ENCODE measurements around the gene TMEM238.
"Not testable (repeated sequence)": the region's sequence is repeated elsewhere in the genome, so short reads cannot be mapped to it uniquely, and the experiment has no call there.

TMEM238 gene

DNA sequence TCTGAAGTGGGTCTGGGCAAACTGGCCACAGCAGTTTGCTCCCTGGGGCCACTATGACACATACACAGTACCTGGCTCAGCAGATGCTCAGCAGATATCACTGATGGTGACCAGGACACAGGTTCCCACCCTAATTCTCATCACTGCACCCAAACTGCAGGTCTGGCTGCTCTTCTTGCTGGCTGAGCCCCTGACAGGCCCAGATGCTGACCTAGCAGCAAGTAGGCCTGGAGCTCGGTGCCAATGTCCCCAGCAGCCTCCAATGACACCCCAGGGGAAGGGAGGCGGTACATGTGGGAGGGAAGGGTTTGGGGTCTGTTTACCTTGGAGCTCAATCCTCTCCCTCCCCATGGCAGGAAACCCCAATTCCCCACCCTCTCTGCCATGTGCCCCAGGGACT, 18.4 kb upstream of the TMEM238 start:
- Histone ChIP-seq H3K4me3 (ENCODE audit: severe bottlenecking) (no peak overlapping the region), H3K27me3 (ENCODE audit: insufficient read depth, poor library complexity, severe bottlenecking) (no peaks in the 10 kb centered on the region), H3K9me3 (ENCODE audit: severe bottlenecking) (no peaks in the 10 kb centered on the region), H3K4me1 (ENCODE audit: insufficient read depth, poor library complexity, severe bottlenecking) (peaks cover 8% of the 10 kb centered on the region), H3K27ac (ENCODE audit: poor library complexity, severe bottlenecking) (no peak overlapping the region), H3K36me3 (ENCODE audit: low read depth) (peaks cover 65% of the 10 kb centered on the region)
- TF ChIP-seq, protein P1, sequence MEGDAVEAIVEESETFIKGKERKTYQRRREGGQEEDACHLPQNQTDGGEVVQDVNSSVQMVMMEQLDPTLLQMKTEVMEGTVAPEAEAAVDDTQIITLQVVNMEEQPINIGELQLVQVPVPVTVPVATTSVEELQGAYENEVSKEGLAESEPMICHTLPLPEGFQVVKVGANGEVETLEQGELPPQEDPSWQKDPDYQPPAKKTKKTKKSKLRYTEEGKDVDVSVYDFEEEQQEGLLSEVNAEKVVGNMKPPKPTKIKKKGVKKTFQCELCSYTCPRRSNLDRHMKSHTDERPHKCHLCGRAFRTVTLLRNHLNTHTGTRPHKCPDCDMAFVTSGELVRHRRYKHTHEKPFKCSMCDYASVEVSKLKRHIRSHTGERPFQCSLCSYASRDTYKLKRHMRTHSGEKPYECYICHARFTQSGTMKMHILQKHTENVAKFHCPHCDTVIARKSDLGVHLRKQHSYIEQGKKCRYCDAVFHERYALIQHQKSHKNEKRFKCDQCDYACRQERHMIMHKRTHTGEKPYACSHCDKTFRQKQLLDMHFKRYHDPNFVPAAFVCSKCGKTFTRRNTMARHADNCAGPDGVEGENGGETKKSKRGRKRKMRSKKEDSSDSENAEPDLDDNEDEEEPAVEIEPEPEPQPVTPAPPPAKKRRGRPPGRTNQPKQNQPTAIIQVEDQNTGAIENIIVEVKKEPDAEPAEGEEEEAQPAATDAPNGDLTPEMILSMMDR (IDR thresholded peaks at IDR 0.05; ENCODE audit: poor library complexity, severe bottlenecking), result no peak
- no peak for ATAC-seq (ENCODE audit: low read depth)
- DNase-seq (ENCODE audit: low spot score), result no peak

DNA sequence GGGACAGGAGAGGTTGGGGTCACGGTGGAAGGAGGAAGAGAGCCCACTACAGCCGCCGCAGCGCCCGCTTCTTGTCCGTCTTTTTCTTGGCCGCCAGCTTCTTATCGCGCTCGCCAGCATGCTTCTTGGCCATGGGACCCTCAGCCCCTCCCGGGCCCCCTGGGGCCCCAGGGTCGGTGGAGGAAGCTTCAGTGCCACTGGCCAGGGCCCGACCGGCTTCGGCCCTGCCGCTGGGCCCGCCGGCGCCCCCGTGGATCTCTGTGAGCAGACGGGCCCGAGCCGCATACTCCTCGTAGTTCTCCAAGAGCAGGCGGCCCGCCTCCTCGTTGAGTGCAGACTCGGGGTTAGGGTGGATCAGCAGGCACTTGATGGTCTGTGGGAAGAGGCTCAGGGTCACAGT, 17.3 kb upstream of the TMEM238 start:
- not testable (repeated sequence) for H3K4me3 ChIP-seq (ENCODE audit: severe bottlenecking); H3K27ac ChIP-seq (ENCODE audit: poor library complexity, severe bottlenecking); H3K9me3 ChIP-seq (ENCODE audit: severe bottlenecking); DNase-seq (ENCODE audit: low spot score); ATAC-seq (ENCODE audit: low read depth); H3K4me1 ChIP-seq (ENCODE audit: insufficient read depth, poor library complexity, severe bottlenecking); H3K27me3 ChIP-seq (ENCODE audit: insufficient read depth, poor library complexity, severe bottlenecking)
- H3K36me3 ChIP-seq (ENCODE audit: low read depth), result peaks cover 60% of the 10 kb centered on the region

DNA sequence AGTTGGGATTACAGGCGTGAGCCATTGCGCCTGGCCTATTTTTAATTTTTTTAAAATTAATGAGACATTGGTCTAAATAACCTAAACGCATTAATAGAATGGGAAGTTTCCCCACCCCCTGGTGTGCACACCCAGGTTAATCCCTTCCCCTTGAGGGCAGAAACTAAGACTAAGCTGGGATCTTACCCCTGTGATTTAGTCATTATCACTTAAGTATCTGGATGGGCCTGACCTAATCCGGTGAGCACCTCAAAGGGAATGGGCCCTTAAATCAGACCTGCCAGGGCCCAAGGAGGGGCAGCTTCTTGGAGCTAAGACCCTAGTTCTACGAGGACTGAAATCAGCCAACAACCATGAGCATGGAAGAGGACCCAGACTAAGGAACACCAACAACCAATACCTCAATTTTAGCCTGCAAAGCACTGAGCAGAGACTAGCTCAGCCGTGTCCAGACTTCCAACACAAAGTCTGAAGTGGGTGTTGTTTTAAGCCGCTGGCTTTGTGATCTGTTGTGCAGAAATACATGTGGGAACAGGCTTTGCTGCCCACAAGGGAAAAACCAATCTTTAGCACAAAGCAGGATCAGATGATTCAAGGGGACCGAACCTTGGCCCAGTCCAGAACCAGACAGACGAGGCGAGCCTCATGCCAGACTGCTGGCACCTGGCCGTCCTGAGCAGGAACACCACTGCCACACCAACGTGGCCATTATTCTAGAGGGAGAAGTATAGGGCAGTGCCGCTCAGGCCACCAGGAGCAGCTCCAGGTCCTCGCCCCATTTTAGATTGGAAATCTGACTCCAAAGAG, 16.4 kb upstream of the TMEM238 start:
- H3K9me3 ChIP-seq (ENCODE audit: severe bottlenecking), result no peaks in the 10 kb centered on the region
- DNase-seq (ENCODE audit: low spot score) (no peak), ATAC-seq (ENCODE audit: low read depth) (peak; percentile 18; the same call in 2 of the 3 replicates)
- no peak overlapping the region for H3K4me3 ChIP-seq (ENCODE audit: severe bottlenecking)
- TF ChIP-seq, protein P1 (IDR thresholded peaks at IDR 0.05; ENCODE audit: poor library complexity, severe bottlenecking), result no peak
- H3K36me3 ChIP-seq (ENCODE audit: low read depth), result peaks cover 51% of the 10 kb centered on the region
- H3K27me3 ChIP-seq (ENCODE audit: insufficient read depth, poor library complexity, severe bottlenecking), result no peaks in the 10 kb centered on the region
- H3K4me1 ChIP-seq (ENCODE audit: insufficient read depth, poor library complexity, severe bottlenecking), result no peaks in the 10 kb centered on the region
- H3K27ac ChIP-seq (ENCODE audit: poor library complexity, severe bottlenecking), result peak overlapping the region; percentile 5

DNA sequence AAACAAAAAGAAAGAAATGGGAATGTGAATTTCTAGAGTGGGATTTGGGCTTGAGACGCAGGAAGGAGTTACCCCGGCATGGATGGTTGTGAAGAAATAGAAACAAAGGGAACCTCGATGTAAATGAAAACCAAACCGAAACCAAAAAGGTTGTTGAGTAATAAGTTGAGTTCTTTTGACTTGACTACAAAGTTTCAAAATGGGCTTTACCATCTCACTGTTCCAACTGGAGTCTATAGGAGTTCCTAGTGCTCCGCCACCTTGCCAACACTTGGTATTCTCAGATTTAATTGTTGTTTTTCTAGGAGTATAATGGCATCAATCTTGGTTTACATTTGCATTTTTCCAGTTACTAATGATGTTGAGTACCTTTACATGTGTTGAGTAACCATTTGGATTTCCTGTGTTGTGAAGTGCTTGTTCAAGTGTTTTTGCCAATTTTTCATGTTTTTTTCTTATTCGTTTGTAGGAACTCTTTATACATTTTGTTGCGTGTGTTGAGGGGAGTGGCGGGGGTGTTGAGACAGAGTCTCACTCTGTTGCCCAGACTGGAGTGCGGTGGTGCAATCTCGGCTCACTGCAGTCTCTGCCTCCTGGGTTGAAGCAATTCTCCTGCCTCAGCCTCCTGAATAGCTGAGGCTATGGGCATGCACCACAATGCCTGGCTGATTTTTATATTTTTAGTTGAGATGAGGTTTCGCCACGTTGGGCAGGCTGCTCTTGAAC, 14.3 kb upstream of the TMEM238 start:
- TF ChIP-seq, protein P1 (IDR thresholded peaks at IDR 0.05; ENCODE audit: poor library complexity, severe bottlenecking), result no peak
- Histone ChIP-seq H3K4me3 (ENCODE audit: severe bottlenecking) (no peak overlapping the region), H3K4me1 (ENCODE audit: insufficient read depth, poor library complexity, severe bottlenecking) (no peaks in the 10 kb centered on the region), H3K27me3 (ENCODE audit: insufficient read depth, poor library complexity, severe bottlenecking) (no peaks in the 10 kb centered on the region), H3K27ac (ENCODE audit: poor library complexity, severe bottlenecking) (no peak overlapping the region), H3K9me3 (ENCODE audit: severe bottlenecking) (no peaks in the 10 kb centered on the region), H3K36me3 (ENCODE audit: low read depth) (peaks cover 30% of the 10 kb centered on the region)
- ATAC-seq (ENCODE audit: low read depth) (peak; percentile 3; the same call in 1 of the 3 replicates), DNase-seq (ENCODE audit: low spot score) (no peak)

DNA sequence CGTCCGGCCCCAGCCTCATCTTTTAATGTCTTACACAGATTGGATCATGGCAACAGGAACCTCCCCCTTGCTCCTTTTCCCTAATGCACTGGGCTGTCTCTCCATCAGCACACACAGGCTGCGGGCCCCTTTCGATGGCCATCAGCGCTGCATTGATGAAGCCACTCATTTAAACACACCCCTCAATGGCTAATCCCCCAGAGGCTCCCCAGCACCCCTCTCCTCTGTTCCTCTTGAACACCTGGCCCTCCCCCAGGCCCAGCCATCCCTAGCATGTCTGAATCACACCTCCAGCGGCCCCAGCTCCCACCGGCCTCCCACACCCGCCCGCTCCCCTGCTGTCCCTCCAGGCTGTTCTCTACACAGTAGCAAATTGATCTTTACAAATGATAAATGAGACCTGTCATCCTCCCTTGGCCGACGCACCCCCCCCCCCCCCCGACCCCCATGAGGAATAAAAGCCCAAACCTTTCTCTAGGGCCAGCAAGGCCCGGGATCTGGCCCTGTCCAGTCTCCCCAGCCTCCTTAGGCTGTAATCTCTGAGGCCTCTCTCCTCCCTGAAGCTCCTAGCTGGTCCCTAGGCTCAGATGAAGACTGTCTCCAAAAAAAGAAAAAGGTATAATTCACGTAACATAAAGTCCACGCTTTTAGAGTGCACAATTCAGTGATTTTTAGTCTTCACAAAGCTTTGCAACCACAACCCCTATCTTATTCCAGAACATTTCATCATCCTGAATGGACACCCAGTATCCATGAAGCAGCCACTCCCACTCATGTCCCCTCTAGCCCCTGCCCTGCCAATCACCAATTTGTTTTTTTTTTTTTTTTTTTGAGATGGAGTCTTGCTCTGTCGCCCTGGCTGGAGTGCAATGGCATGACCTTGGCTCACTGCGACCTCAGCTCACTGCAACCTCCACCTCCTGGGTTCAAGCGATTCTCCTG, 9.0 kb upstream of the TMEM238 start:
- Histone ChIP-seq H3K27me3 (ENCODE audit: insufficient read depth, poor library complexity, severe bottlenecking) (no peaks in the 10 kb centered on the region), H3K4me3 (ENCODE audit: severe bottlenecking) (no peak overlapping the region), H3K9me3 (ENCODE audit: severe bottlenecking) (no peaks in the 10 kb centered on the region), H3K4me1 (ENCODE audit: insufficient read depth, poor library complexity, severe bottlenecking) (no peaks in the 10 kb centered on the region), H3K36me3 (ENCODE audit: low read depth) (peaks cover 38% of the 10 kb centered on the region), H3K27ac (ENCODE audit: poor library complexity, severe bottlenecking) (no peak overlapping the region)
- TF ChIP-seq, protein P1 (IDR thresholded peaks at IDR 0.05; ENCODE audit: poor library complexity, severe bottlenecking), result no peak
- ATAC-seq (ENCODE audit: low read depth) (no peak), DNase-seq (ENCODE audit: low spot score) (no peak)

Data from RWPE2 (cell line).